Stomach smooth muscle (tissue), 2 donors: ENCODE results near the gene SEMA6A.

Source experiments
- H3K27ac ChIP-seq: one replicate; pipeline ENCODE4 v1.7.0; 2013; ENCODE audit warnings: mild to moderate bottlenecking, low read length, inconsistent platforms
- H3K27me3 ChIP-seq, 2 donors: one replicate each; pipeline ENCODE4 v1.7.0; 2013; ENCODE audit warnings: low read length in 2 of 2; ENCODE audit not compliant: insufficient read depth in 2 of 2, control insufficient read depth in 1 of 2
- H3K36me3 ChIP-seq, 2 donors: one replicate each; pipeline ENCODE4 v1.7.0; 2013; ENCODE audit warnings: low read length in 2 of 2; ENCODE audit not compliant: control insufficient read depth in 2 of 2, insufficient read depth in 2 of 2
- H3K4me1 ChIP-seq: one replicate; pipeline ENCODE4 v1.7.0; 2013; ENCODE audit warnings: low read length; ENCODE audit not compliant: control insufficient read depth, insufficient read depth
- H3K4me3 ChIP-seq, 2 donors: one replicate each; pipeline ENCODE4 v1.7.0; 2013; ENCODE audit warnings: low read length in 2 of 2
- H3K9ac ChIP-seq, 2 donors: one replicate each; pipeline ENCODE4 v1.7.0; 2013; ENCODE audit warnings: low read length in 2 of 2, mild to moderate bottlenecking in 1 of 2
- H3K9me3 ChIP-seq, 2 donors: one replicate each; pipeline ENCODE4 v1.7.0; 2013; ENCODE audit warnings: low read length in 2 of 2; ENCODE audit not compliant: control insufficient read depth in 2 of 2
- donor health status: healthy.
- donor health status: Pancreatic carcinoma.

The SEMA6A gene

GRCh38 chr5:116575326-116576052, 866 bp upstream of the SEMA6A start:
- Histone ChIP-seq H3K9ac (peak overlapping the region; percentile 52 to 72), H3K9me3 (no peaks in the 10 kb centered on the region), H3K27me3 (no peaks in the 10 kb centered on the region), H3K36me3 (no peaks in the 10 kb centered on the region), H3K4me1 (peaks cover 19% of the 10 kb centered on the region), H3K4me3 (peak overlapping the region; percentile 75 to 97), H3K27ac (peak overlapping the region; percentile 78)

GRCh38 chr5:116573702-116574366, 789 bp downstream of the SEMA6A start:
- no peaks in the 10 kb centered on the region for H3K36me3 ChIP-seq
- peaks cover 19% of the 10 kb centered on the region for H3K4me1 ChIP-seq
- H3K27ac ChIP-seq: peak overlapping the region; percentile 78
- peak overlapping the region; percentile 67 to 75 for H3K9ac ChIP-seq
- peak overlapping the region; percentile 83 to 97 for H3K4me3 ChIP-seq
- H3K27me3 ChIP-seq: no peaks in the 10 kb centered on the region
- H3K9me3 ChIP-seq: no peaks in the 10 kb centered on the region

GRCh38 chr5:116573279-116573701, 1.3 kb downstream of the SEMA6A start:
- Histone ChIP-seq H3K4me3 (peak overlapping the region; percentile 83 to 97), H3K36me3 (no peaks in the 10 kb centered on the region), H3K9ac (peak overlapping the region; percentile 67 to 75), H3K27ac (peak overlapping the region; percentile 78), H3K9me3 (no peaks in the 10 kb centered on the region), H3K27me3 (no peaks in the 10 kb centered on the region), H3K4me1 (peaks cover 19% of the 10 kb centered on the region)

GRCh38 chr5:116572350-116573278, 2.0 kb downstream of the SEMA6A start:
- Histone ChIP-seq H3K4me3 (peak overlapping the region; percentile 83 to 97), H3K9me3 (no peaks in the 10 kb centered on the region), H3K9ac (peak overlapping the region; percentile 67 to 75), H3K27ac (peak overlapping the region; percentile 78), H3K4me1 (peaks cover 19% of the 10 kb centered on the region), H3K36me3 (no peaks in the 10 kb centered on the region), H3K27me3 (no peaks in the 10 kb centered on the region)

GRCh38 chr5:116571568-116572349, 2.9 kb downstream of the SEMA6A start:
- Histone ChIP-seq H3K4me1 (peaks cover 19% of the 10 kb centered on the region), H3K27ac (peak overlapping the region; percentile 78), H3K4me3 (peak overlapping the region; percentile 83 to 97), H3K27me3 (no peaks in the 10 kb centered on the region), H3K36me3 (no peaks in the 10 kb centered on the region), H3K9me3 (no peaks in the 10 kb centered on the region), H3K9ac (peak overlapping the region; percentile 67 to 75)

- peaks cover 16% of the 10 kb centered on the region for H3K4me1 ChIP-seq
- H3K9ac ChIP-seq: no peak overlapping the region
- H3K27me3 ChIP-seq: no peaks in the 10 kb centered on the region
- no peaks in the 10 kb centered on the region for H3K36me3 ChIP-seq
- no peak overlapping the region for H3K4me3 ChIP-seq
- no peak overlapping the region for H3K27ac ChIP-seq
- H3K9me3 ChIP-seq: no peaks in the 10 kb centered on the region
Observed at GRCh38 chr5:116569999-116570398, 4.6 kb downstream of the SEMA6A start.

- no peaks in the 10 kb centered on the region for H3K9me3 ChIP-seq
- H3K9ac ChIP-seq: no peak overlapping the region
- peaks cover 7% of the 10 kb centered on the region for H3K4me1 ChIP-seq
- no peaks in the 10 kb centered on the region for H3K36me3 ChIP-seq
- H3K27ac ChIP-seq: no peak overlapping the region
- H3K27me3 ChIP-seq: no peaks in the 10 kb centered on the region
- no peak overlapping the region for H3K4me3 ChIP-seq
Observed at GRCh38 chr5:116567106-116567505, 7.5 kb downstream of the SEMA6A start.

- no peaks in the 10 kb centered on the region for H3K36me3 ChIP-seq
- H3K9me3 ChIP-seq: no peaks in the 10 kb centered on the region
- no peak overlapping the region for H3K4me3 ChIP-seq
- no peak overlapping the region for H3K27ac ChIP-seq
- no peaks in the 10 kb centered on the region for H3K27me3 ChIP-seq
- peaks cover 5% of the 10 kb centered on the region for H3K4me1 ChIP-seq
- H3K9ac ChIP-seq: no peak overlapping the region
Observed at GRCh38 chr5:116566251-116566650, 8.4 kb downstream of the SEMA6A start.

- no peak overlapping the region for H3K9ac ChIP-seq
- no peaks in the 10 kb centered on the region for H3K9me3 ChIP-seq
- no peaks in the 10 kb centered on the region for H3K27me3 ChIP-seq
- no peaks in the 10 kb centered on the region for H3K36me3 ChIP-seq
- peaks cover 5% of the 10 kb centered on the region for H3K4me1 ChIP-seq
- H3K4me3 ChIP-seq: no peak overlapping the region
- no peak overlapping the region for H3K27ac ChIP-seq
Observed at GRCh38 chr5:116564756-116565490, 9.7 kb downstream of the SEMA6A start.
